NCI-H1048 (cell line): ENCODE data around the gene DOCK4.
A peak's percentile ranks its signal among the peaks of the same experiment; 100 is the strongest.
"Not testable (repeated sequence)": the region's sequence is repeated elsewhere in the genome, so short reads cannot be mapped to it uniquely, and the experiment has no call there.

ENCODE experiments used
- DNase-seq: peaks from one replicate; lab custom pipeline; 2025; lab: John Stamatoyannopoulos, UW

DOCK4 gene

DNA sequence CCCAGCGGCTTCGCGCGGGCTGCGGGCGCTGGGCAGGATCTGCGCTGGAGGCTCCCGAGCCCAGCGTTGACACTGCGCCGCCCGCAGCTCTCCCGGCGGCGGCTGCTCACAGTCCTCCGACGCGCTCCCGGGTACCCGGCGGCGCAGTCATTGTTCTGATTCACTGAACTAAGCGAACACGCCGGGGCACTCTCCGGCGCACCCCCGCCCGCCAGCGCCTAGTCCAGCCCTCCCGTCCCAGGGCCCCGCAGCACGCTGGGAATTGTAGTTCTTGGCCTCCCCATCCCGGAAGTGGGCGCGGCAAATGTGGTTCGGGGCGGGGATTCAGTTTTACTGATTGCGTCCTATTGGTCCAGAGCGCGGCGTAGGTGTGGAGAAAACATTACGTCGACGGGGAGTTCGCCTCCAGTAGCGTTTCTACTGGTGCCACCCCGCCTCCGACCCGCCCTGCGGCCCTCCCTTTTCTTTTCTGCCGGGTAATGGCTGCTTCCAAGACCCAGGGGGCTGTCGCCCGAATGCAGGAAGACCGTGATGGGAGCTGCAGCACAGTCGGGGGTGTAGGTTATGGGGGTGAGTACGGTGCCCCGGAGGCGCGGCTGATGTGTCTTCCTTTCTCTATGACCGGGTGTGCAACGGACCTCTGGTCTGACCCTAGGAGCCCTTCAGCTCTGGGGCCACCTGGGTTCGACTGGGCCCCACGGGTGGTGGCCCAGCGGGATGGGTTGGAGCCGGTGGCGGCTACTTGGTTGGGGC lies at the start of gene DOCK4, which contains the start of gene ZNF277:
DOCK4 (minus strand) TSS at position 162 of the 753 bp plus-strand sequence. CDS start 261 bp downstream, outside the sequence.
ZNF277 (plus strand) TSS at position 458 of the 753 bp plus-strand sequence; CDS start at position 480, 22 bp downstream.
- DNase-seq = peak; percentile 97

DNA sequence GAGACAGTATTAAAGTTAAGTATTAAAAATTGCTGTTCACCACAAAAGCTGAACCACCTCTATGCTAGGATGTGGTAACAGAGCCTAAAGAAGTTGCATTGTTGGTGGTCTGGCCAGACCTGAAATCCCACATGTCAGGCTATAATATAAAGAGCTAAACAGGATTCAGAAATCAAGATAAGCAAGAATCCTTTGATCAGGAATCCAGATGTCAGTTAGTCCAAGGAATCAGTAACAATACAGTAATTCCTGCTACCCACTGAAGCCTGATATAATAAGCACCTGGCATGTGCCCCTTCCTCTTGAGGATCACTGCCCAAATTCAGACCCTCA lies 49.2 kb upstream of the DOCK4 start:
- DNase-seq = no peak

DNA sequence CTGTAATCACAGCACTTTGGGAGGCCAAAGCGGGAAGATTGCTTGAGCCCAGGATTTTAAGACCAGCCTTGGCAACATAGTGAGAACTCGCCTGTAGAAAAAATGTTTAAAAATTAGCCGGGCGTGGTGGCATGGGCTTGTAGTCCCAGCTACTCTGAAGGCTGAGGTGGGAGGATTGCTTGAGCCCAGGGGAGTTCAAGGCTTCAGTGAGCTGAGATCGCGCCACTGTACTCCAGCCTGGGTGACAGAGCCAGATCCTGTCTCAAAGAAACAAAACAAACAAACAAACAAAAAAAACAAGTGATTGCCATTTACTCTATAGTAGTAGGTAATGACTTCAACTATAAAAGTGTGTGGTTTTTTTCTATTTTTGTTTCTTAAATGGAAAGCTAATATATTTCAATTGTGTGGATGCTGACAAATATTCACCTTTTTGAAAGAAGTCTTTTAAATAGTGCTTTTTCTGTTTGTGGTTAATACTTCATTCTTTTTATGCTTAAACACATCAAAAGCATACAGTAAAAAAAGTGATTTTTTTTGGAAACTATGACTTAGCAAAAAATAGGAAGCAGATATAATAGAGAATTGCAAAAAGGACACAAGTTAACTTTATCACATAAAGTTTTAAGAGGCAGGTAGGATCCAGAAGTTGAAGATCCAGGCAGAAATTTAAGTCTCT lies 48.6 kb upstream of the DOCK4 start:
- no peak for DNase-seq

DNA sequence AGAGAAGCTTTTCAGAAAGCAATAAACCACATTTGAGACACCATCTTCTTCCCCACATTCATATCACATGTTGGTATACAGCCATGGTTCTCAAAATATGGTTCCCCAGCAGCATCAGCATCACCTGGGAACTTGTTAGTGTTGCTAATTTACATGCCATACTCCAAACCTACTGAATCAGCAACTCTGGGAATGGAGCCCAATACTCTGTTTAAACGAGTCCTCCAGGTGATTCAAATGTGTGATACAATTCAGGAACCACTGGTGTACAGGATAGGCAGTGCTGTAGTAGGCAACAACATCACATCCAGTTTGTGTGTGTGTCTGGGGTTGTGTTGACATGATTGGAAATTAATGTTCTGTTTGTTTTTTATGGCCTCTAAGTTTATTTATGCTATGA lies 48.0 kb upstream of the DOCK4 start:
- no peak for DNase-seq

- no peak for DNase-seq
Measured at GRCh38 chr7:112252691-112253090, 46.5 kb upstream of the DOCK4 start.

- DNase-seq = no peak
Measured at GRCh38 chr7:112252141-112252540, 45.9 kb upstream of the DOCK4 start.

GRCh38 chr7:112249967-112250366 lies 43.8 kb upstream of the DOCK4 start:
- DNase-seq = not testable (repeated sequence)

GRCh38 chr7:112248598-112248997 lies 42.4 kb upstream of the DOCK4 start:
- no peak for DNase-seq

GRCh38 chr7:112238852-112239610 lies 32.8 kb upstream of the DOCK4 start:
- DNase-seq = no peak

- no peak for DNase-seq
Measured at GRCh38 chr7:112238330-112238729, 32.1 kb upstream of the DOCK4 start.

GRCh38 chr7:112236597-112236996 lies 30.4 kb upstream of the DOCK4 start:
- DNase-seq = no peak

GRCh38 chr7:112234147-112234546 lies 27.9 kb upstream of the DOCK4 start:
- no peak for DNase-seq

- no peak for DNase-seq
Measured at GRCh38 chr7:112233048-112233697, 27.0 kb upstream of the DOCK4 start.

DNA sequence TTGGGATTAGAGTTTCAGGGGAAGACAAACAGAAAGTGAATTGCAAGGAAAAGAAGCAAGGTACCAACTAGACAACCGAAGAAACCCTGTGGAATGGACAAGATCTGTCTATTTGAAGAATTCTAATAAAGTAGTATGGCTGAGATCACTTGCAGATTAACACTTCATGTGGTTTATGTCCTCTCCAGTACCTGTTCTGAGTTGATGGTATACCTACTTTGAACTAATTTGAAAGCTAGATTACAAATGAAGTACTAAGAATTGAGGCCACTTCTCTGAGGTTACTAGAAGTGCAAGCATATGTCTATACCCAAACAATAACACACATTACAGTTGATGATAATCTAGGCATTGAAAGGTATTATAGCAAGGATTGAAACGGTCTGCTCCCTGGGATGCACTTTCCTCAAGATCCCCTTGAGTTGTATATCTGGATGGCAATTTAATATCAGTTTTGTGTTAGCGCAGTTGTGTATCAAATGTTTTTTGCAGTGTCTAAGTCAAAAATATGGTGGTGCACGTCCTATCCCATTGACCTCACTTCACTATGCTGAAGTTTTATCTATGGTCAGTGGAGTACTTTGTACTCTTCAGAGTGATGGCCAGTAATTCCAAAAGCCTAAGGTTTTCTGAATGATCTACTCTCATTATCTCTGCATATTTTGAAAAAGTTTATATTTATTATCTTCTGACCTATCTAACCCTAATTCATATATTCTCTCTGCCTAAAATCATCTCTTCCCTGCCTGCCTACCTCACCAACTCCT lies 26.2 kb upstream of the DOCK4 start:
- no peak for DNase-seq

DNA sequence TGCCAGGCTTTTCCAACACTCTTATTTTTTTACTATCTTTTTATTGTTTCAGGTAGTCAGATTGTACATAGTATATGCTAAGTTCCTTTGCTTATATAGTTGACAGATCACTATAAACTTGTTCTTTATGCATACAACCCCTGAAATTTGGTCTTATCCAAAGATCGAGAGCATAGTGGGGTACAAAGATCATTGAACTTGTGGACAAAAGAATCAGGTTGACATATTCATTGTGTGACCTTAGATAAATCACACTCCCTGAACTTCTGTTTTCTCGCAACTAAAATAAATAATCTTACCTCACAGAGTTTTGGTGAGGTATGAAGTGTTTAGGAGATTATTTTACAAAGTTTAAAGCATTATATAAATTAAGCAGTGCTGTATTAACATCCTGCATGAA lies 22.4 kb upstream of the DOCK4 start:
- DNase-seq = no peak

- DNase-seq = no peak
Measured at GRCh38 chr7:112226701-112227276, 20.6 kb upstream of the DOCK4 start.

GRCh38 chr7:112225006-112225405 lies 18.8 kb upstream of the DOCK4 start:
- no peak for DNase-seq

DNA sequence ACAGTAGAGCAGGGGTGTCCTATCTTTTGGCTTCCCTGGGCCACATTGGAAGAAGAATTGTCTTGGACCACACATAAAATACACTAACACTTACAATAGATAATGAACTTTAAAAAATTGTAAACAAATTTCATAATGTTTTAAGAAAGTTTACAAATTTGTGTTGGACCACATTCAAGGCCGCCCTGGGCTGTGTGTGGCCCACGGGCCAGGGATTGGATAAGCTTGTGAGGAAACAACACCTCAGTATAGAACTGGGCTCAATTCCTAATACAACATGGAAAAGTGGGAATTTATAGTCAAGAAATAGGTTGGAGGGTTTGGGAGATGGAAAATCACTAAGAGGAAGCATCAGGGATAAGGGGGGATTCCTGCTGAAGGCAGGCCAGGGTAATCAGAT lies 18.0 kb upstream of the DOCK4 start:
- DNase-seq = no peak

GRCh38 chr7:112223310-112223709 lies 17.1 kb upstream of the DOCK4 start:
- DNase-seq = no peak

DNA sequence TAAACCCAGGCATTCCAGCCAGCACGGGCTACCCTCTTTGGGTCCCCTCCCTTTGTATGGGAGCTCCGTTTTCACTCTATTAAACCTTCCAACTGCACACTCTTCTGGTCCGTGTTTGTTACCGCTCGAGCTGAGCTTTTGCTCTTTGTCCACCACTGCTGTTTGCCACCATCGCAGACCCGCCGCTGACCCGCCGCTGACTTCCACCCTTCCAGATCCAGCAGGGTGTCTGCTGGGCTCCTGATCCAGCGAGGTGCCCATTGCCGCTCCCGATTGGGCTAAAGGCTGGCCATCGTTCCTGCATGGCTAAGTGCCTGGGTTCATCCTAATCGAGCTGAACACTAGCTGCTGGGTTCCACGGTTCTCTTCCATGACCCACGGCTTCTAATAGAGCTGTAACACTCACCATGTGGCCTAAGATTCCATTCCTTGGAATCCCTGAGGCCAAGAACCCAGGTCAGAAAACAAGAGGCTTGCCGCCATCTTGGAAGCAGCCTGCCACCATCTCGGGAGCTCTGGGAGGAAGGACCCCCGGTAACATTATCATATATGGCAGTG lies 14.8 kb upstream of the DOCK4 start:
- no peak for DNase-seq

- DNase-seq = no peak
Measured at GRCh38 chr7:112215787-112216186, 9.6 kb upstream of the DOCK4 start.
